GM12865 (cell line): ENCODE measurements around the gene INHA.

ENCODE experiments used
- DNase-seq: peaks from one replicate; pipeline ENCODE4 v3.0.0; 2010; ENCODE audit warnings: low read depth
- H3K4me3 ChIP-seq: 2 replicates; pipeline ENCODE4 v1.5.1; 2011; ENCODE audit warnings: mild to moderate bottlenecking, low read depth, low read length, control low read depth
- CTCF ChIP-seq: IDR thresholded peaks from 2 replicates; pipeline ENCODE4 v1.5.1; 2011; ENCODE audit warnings: low read length, control low read depth, low read depth, inconsistent platforms; ENCODE audit not compliant: insufficient read depth; ENCODE audit errors: missing control alignments

INHA gene

GRCh38 chr2:219570194-219570923 lies 1.8 kb upstream of the INHA start:
- H3K4me3 ChIP-seq = no peak overlapping the region
- TF ChIP-seq CTCF = no peak
- DNase-seq = no peak

GRCh38 chr2:219570924-219571310 lies 1.2 kb upstream of the INHA start:
- DNase-seq = no peak
- H3K4me3 ChIP-seq = no peak overlapping the region
- TF ChIP-seq CTCF = no peak

GRCh38 chr2:219571311-219572236 lies 536 bp upstream of the INHA start, which contains the start of gene OBSL1:
Gene OBSL1 (minus strand): TSS chr2:219571539. CDS start chr2:219571232, 307 bp downstream.
- no peak for TF ChIP-seq CTCF
- DNase-seq = no peak
- H3K4me3 ChIP-seq = no peak within 1 kb of the TSS

GRCh38 chr2:219573166-219573565 lies 1.1 kb downstream of the INHA start:
- DNase-seq = no peak
- H3K4me3 ChIP-seq = no peak overlapping the region
- no peak for TF ChIP-seq CTCF

- H3K4me3 ChIP-seq = no peak overlapping the region
- no peak for TF ChIP-seq CTCF
- DNase-seq = no peak
These were observed 2.6 kb downstream of the INHA start for GRCh38 chr2:219574484-219575311.

GRCh38 chr2:219575566-219576504 lies 3.7 kb downstream of the INHA start:
- H3K4me3 ChIP-seq = no peak overlapping the region
- TF ChIP-seq CTCF = no peak
- DNase-seq = no peak
